ENCODE measurements around the gene FCHO2. TPM values are rescaled to one million over a fixed set of nuclear protein-coding genes. Genes with fewer than 3 reads are reported as not detected.

Gene FCHO2
- total and polyA plus RNA-seq, 2 of the 8 experiments (the other 6 are each of a cell fraction or from before 2014, with no cell fraction given), result 4.3 to 15.7 TPM

- Histone ChIP-seq H2BK5ac (ENCODE audit: low read depth, low read length) (no peak overlapping the region), H3K9ac (replicated peaks in 1 of 4; ENCODE audit: extremely low read depth in 1 of 4, low read depth in 3 of 4, low read length in 3 of 4) (no peak overlapping the region), H2AFZ (ENCODE audit: low read length) (0 out of 2 replicates have a peak overlapping the region, but pooled peaks have one; percentile 38), H3K18ac (ENCODE audit: extremely low read depth, low read length) (no peak overlapping the region), H3K14ac (ENCODE audit: insufficient read length) (no peak overlapping the region), H3K56ac (replicated peaks; ENCODE audit: insufficient read length, low read depth, low read length) (no peak overlapping the region), H3K4me3 (ENCODE audit: extremely low read depth in 1 of 4, insufficient read depth in 2 of 4, low read depth in 3 of 4, low read length in 4 of 4) (no peak overlapping the region), H2BK120ac (replicated peaks; ENCODE audit: low read depth, low read length) (no peak overlapping the region), H3K4ac (replicated peaks; ENCODE audit: insufficient read length, low read depth, low read length) (no peak overlapping the region), H3K27ac (ENCODE audit: low read depth, low read length) (no peak overlapping the region), H3K9me3 (ENCODE audit: insufficient read depth in 2 of 2, low read depth in 1 of 2, low read length in 1 of 2) (no peaks in the 10 kb centered on the region), H4K91ac (replicated peaks; ENCODE audit: insufficient read length, low read length) (no peak overlapping the region), H3K27me3 (replicated peaks in 1 of 4; ENCODE audit: control insufficient read depth in 3 of 4, extremely low read depth in 1 of 4, insufficient read depth in 3 of 4, low read length in 3 of 4) (no peaks in the 10 kb centered on the region; a peak in 1 of 7 replicates), H3K4me1 (replicated peaks in 1 of 4; ENCODE audit: control insufficient read depth in 3 of 4, insufficient read depth in 4 of 4, low read length in 3 of 4) (peaks cover 0 to 14% (median 3%) of the 10 kb centered on the region in 4 experiments; a peak in 4 of 7 replicates), H2BK20ac (ENCODE audit: low read length) (no peak overlapping the region), H4K20me1 (replicated peaks in 1 of 2; ENCODE audit: control insufficient read depth in 1 of 2, insufficient read depth in 2 of 2, low read length in 2 of 2) (no peaks in the 10 kb centered on the region), H2BK15ac (ENCODE audit: low read length) (no peak overlapping the region), H3K23me2 (ENCODE audit: low read depth, low read length) (no peaks in the 10 kb centered on the region), H4K5ac (ENCODE audit: insufficient read length, low read depth, low read length) (no peak overlapping the region), H3K36me3 (ENCODE audit: control insufficient read depth in 2 of 4, insufficient read depth in 4 of 4, low read length in 3 of 4) (no peaks in the 10 kb centered on the region), H2BK12ac (ENCODE audit: low read depth, low read length) (no peak overlapping the region; the same call in 1 of the 2 replicates), H3K23ac (ENCODE audit: insufficient read length) (no peak overlapping the region), H3K79me2 (ENCODE audit: control insufficient read depth in 1 of 2, insufficient read depth in 2 of 2, low read length in 2 of 2) (no peaks in the 10 kb centered on the region), H3K4me2 (ENCODE audit: insufficient read depth in 1 of 2, low read depth in 2 of 2, low read length in 2 of 2) (no peak overlapping the region), H4K8ac (ENCODE audit: extremely low read depth, insufficient read depth, low read length) (no peak overlapping the region), H2AK5ac (ENCODE audit: low read depth, low read length) (no peak overlapping the region), H3K79me1 (ENCODE audit: low read depth, low read length) (no peaks in the 10 kb centered on the region)
- POLR2A ChIA-PET (ENCODE audit: partially characterized antibody), result interaction anchor here (0.7 to 2.9 kb wide), 3 partner anchors 12 to 353 kb away, joined by 3 to 7 read pairs (median 3); partner anchors contain the start of gene TMEM171
- CTCF ChIA-PET (ENCODE audit: partially characterized antibody), result interaction anchor here (1.0 to 4.7 kb wide), 10 partner anchors 10 to 285 kb away, joined by 3 to 41 read pairs (median 10); partner anchors contain the start of gene TMEM174
- FAIRE-seq (no peak), DNase-seq (ENCODE audit: low read depth in 1 of 2, low spot score in 2 of 2) (no peak)
- WGBS, 2 experiments (ENCODE audit: extremely low coverage in 1 of 2, insufficient coverage in 1 of 2, insufficient read length in 1 of 2, insufficient replicate concordance in 2 of 2, low coverage in 1 of 2, low lambda C conversion rate in 2 of 2, missing lambda C conversion rate in 1 of 2), result 81% methylated on average over 3 of the region's 3 CpGs; no CpG with 5 or more reads in 1 of the 2 experiments
- TF ChIP-seq FOSL1 (IDR thresholded peaks at IDR 0.05; ENCODE audit: insufficient read depth, low read depth, low read length) (no peak), USF2 (IDR thresholded peaks at IDR 0.05; ENCODE audit: low read length) (no peak), KDM1A (IDR thresholded peaks at IDR 0.05; ENCODE audit: borderline replicate concordance, low read length) (no peak), CHD2 (IDR thresholded peaks at IDR 0.05; ENCODE audit: low read length) (no peak), KDM4A (IDR thresholded peaks at IDR 0.05; ENCODE audit: low read depth, low read length, severe bottlenecking) (no peak), SP2 (IDR thresholded peaks at IDR 0.05; ENCODE audit: low read length) (no peak), ATF2 (IDR thresholded peaks at IDR 0.05; ENCODE audit: low read length) (no peak), TCF12 (IDR thresholded peaks at IDR 0.05; ENCODE audit: low read depth, low read length) (no peak), GTF2F1 (IDR thresholded peaks at IDR 0.05; ENCODE audit: borderline replicate concordance, low read depth, low read length) (no peak), MAX (IDR thresholded peaks at IDR 0.05) (no peak)
These were observed 179.2 kb downstream of the FCHO2 start for GRCh38 chr5:73135021-73135420.
